HepG2 (cell line): ENCODE results near the gene FIBCD1. TPM values are rescaled to one million over a fixed set of nuclear protein-coding genes. Genes with fewer than 3 reads are reported as not detected.

Experiments
- ATAC-seq: fragments of 200-7000 bp; cut with Tn5 transposase; 3 replicates; pipeline ENCODE4 v1.9.1; 2020; ENCODE audit warnings: mild to moderate bottlenecking, moderate library complexity
- BruUV-seq: library from RNA; stranded (reverse); fragments of 400-500 nt; replicated peaks from 2 replicates; lab custom pipeline; 2021; lab: Mats Ljungman, UMichigan
- CTCF ChIA-PET: fragments of 300-600 bp; formaldehyde crosslinking; extraction: SDS; loops from one replicate; lab custom pipeline; 2021; ENCODE audit warnings: low total read pairs, inconsistent platforms, low intra/inter-chr PET ratio; lab: Yijun Ruan, JAX
- POLR2A ChIA-PET: fragments of 350-600 bp; sonication (Branson Sonifier 250); formaldehyde crosslinking; loops from one replicate; lab custom pipeline; 2020; ENCODE audit warnings: antibody characterized with exemption, inconsistent platforms; lab: Yijun Ruan, JAX
- DNase-seq: peaks from one replicate; pipeline ENCODE4 v3.0.0-alpha.2; 2015; ENCODE audit warnings: low spot score
- FAIRE-seq: peaks from 3 replicates; lab custom pipeline; 2011; peaks lifted over from hg19 to GRCh38; lab: Jason Lieb, UNC
- H2AFZ ChIP-seq: one replicate; pipeline ENCODE4 v1.6.1; 2011; ENCODE audit warnings: low read length, inconsistent platforms
- H3K27ac ChIP-seq: fragments of 300-600 bp; 3 replicates; pipeline ENCODE4 v1.8.0; 2011; ENCODE audit warnings: mixed run types, mild to moderate bottlenecking, mixed read lengths, low read length, inconsistent platforms; ENCODE audit not compliant: insufficient read depth; ENCODE audit errors: extremely low read length
- H3K27me3 ChIP-seq, 2 experiments: fragments of 200-600 bp in 1 of 2; 2 replicates in 1 of 2; 3 replicates in 1 of 2; pipeline versions ENCODE4 v1.6.0 to v1.8.0; 2011; ENCODE audit warnings: low read length in 2 of 2, mild to moderate bottlenecking in 2 of 2, moderate library complexity in 2 of 2, inconsistent platforms in 1 of 2; ENCODE audit not compliant: insufficient read depth in 2 of 2, control insufficient read depth in 1 of 2
- H3K36me3 ChIP-seq, 2 experiments: fragments of 200-600 bp in 1 of 2; replicated peaks in 1 of 2; 2 replicates in 1 of 2; 3 replicates in 1 of 2; pipeline versions ENCODE4 v1.5.1 to v1.8.0; 2011; ENCODE audit warnings: low read length in 2 of 2, inconsistent platforms in 1 of 2; ENCODE audit not compliant: insufficient read depth in 2 of 2, control insufficient read depth in 1 of 2
- H3K4me1 ChIP-seq: 2 replicates; pipeline ENCODE4 v1.5.1; 2012; ENCODE audit warnings: low read length, inconsistent platforms; ENCODE audit not compliant: insufficient read depth
- H3K4me2 ChIP-seq: 2 replicates; pipeline ENCODE4 v1.6.0; 2011; ENCODE audit warnings: low read depth, low read length, inconsistent platforms
- H3K4me3 ChIP-seq, 3 experiments: fragments of 200-600 bp in 1 of 3; sonication (generic), shearing (Covaris generic) in 1 of 3; replicated peaks in 1 of 3; 2 replicates each; pipeline ENCODE4 v1.5.1; 2011 to 2016; ENCODE audit warnings: low read length in 3 of 3, inconsistent platforms in 2 of 3, low read depth in 2 of 3, mild to moderate bottlenecking in 2 of 3, control low read depth in 1 of 3, mixed read lengths in 1 of 3; ENCODE audit not compliant: insufficient read depth in 1 of 3
- H3K79me2 ChIP-seq: one replicate; pipeline ENCODE4 v1.6.1; 2011; ENCODE audit warnings: low read length, inconsistent platforms; ENCODE audit not compliant: insufficient read depth
- H3K9ac ChIP-seq: 2 replicates; pipeline ENCODE4 v1.6.0; 2011; ENCODE audit warnings: mild to moderate bottlenecking, low read depth, low read length, inconsistent platforms; ENCODE audit not compliant: insufficient read depth
- H3K9me3 ChIP-seq: 2 replicates; pipeline ENCODE4 v1.5.1; 2012; ENCODE audit warnings: mild to moderate bottlenecking, low read length
- H4K20me1 ChIP-seq: 2 replicates; pipeline ENCODE4 v1.6.0; 2011; ENCODE audit warnings: inconsistent platforms, mild to moderate bottlenecking, low read length, moderate library complexity; ENCODE audit not compliant: insufficient read depth
- GMEB1 ChIP-seq: sonication (generic); formaldehyde crosslinking; IDR thresholded peaks from 2 replicates; pipeline ENCODE4 v1.5.1; 2020; ENCODE audit warnings: missing genetic modification reagents, mild to moderate bottlenecking, borderline replicate concordance
- NAIF1 ChIP-seq: sonication (generic); formaldehyde crosslinking; IDR thresholded peaks from 2 replicates; pipeline ENCODE4 v1.5.0; 2020; ENCODE audit warnings: mild to moderate bottlenecking, missing genetic modification reagents, borderline replicate concordance
- NCOA2 ChIP-seq: sonication (generic); formaldehyde crosslinking; IDR thresholded peaks from 2 replicates; pipeline ENCODE4 v1.8.0; 2022; ENCODE audit warnings: inconsistent platforms
- NCOR1 ChIP-seq: fragments of 200-600 bp; sonication (generic); IDR thresholded peaks from 2 replicates; pipeline ENCODE4 v1.7.0; 2017; ENCODE audit warnings: antibody characterized with exemption, low read length, borderline replicate concordance
- RBAK ChIP-seq: sonication (generic); formaldehyde crosslinking; IDR thresholded peaks from 2 replicates; pipeline ENCODE4 v1.5.1; 2020; ENCODE audit warnings: mild to moderate bottlenecking, missing genetic modification reagents
- REL ChIP-seq: sonication (generic); formaldehyde crosslinking; conservative IDR thresholded peaks from 2 replicates; pipeline ENCODE4 v1.8.0; 2022; ENCODE audit warnings: mild to moderate bottlenecking, missing genetic modification reagents, moderate library complexity
- SIX4 ChIP-seq: sonication (generic); formaldehyde crosslinking; IDR thresholded peaks from 2 replicates; pipeline ENCODE4 v1.4.0; 2020; ENCODE audit warnings: missing genetic modification reagents
- SOX6 ChIP-seq, 2 experiments: fragments of 450-650 bp in 1 of 2; sonication (generic) in 1 of 2; formaldehyde crosslinking in 1 of 2; IDR thresholded peaks; 2 replicates each; pipeline versions ENCODE4 v1.4.0 to v1.6.1; 2017 to 2020; ENCODE audit warnings: antibody characterized with exemption in 1 of 2, mild to moderate bottlenecking in 1 of 2, missing genetic modification reagents in 1 of 2
- ZFP37 ChIP-seq: sonication (generic); formaldehyde crosslinking; IDR thresholded peaks from 2 replicates; pipeline ENCODE4 v1.4.0; 2020; ENCODE audit warnings: missing genetic modification reagents, borderline replicate concordance
- ZNF235 ChIP-seq: sonication (generic); formaldehyde crosslinking; IDR thresholded peaks from 2 replicates; pipeline ENCODE4 v1.8.1; 2023; ENCODE audit warnings: mild to moderate bottlenecking, missing genetic modification reagents, borderline replicate concordance
- ZNF331 ChIP-seq: sonication (generic); formaldehyde crosslinking; IDR thresholded peaks from 2 replicates; pipeline ENCODE4 v1.4.0; 2020; ENCODE audit warnings: missing genetic modification reagents
- ZNF367 ChIP-seq: sonication (generic); formaldehyde crosslinking; IDR thresholded peaks from 2 replicates; pipeline ENCODE4 v1.4.0; 2020; ENCODE audit warnings: missing genetic modification reagents, borderline replicate concordance
- ZNF615 ChIP-seq: sonication (generic); formaldehyde crosslinking; IDR thresholded peaks from 2 replicates; pipeline ENCODE4 v1.5.0; 2020; ENCODE audit warnings: mild to moderate bottlenecking, missing genetic modification reagents, borderline replicate concordance
- ZNF768 ChIP-seq: sonication (generic); formaldehyde crosslinking; IDR thresholded peaks from 2 replicates; pipeline ENCODE4 v1.4.0; 2020; ENCODE audit warnings: missing genetic modification reagents
- ZNF790 ChIP-seq: sonication (generic); formaldehyde crosslinking; IDR thresholded peaks from 2 replicates; pipeline ENCODE4 v1.8.0; 2022; ENCODE audit warnings: missing genetic modification reagents, mild to moderate bottlenecking, borderline replicate concordance
- WGBS: methylation state at CpG from one replicate; pipeline ENCODE4 v1.1.6; 2017; ENCODE audit warnings: low lambda C conversion rate; 5-methylcytosine and 5-hydroxymethylcytosine counted together
- in situ Hi-C: cut with HindIII; loops from 2 replicates; pipeline ENCODE4 v1.10.0; 2017; ENCODE audit warnings: low pct_unique_long_range_greater_than_20kb; ENCODE audit not compliant: extremely low pct_ligation_motif_present
- intact Hi-C: fragments of 100-400 bp; cut with micrococcal nuclease; formaldehyde crosslinking; loops from one replicate; pipeline ENCODE4 v1.10.0; 2022; ENCODE audit not compliant: unreplicated experiment
- polyA plus RNA-seq, 8 experiments: library from polyadenylated mRNA; depleted of rRNA in 3 of 8; stranded (reverse) in 7 of 8; unstranded in 1 of 8; fragments of >200 nt; fragmentation: Illumina TruSeq in 4 of 8; extraction: Trizol in 4 of 8; gene quantifications; 2 replicates each; pipeline versions ENCODE4 v1.2.1 to v1.2.3, GENCODE V29; 2011 to 2016; ENCODE audit warnings: low read depth in 4 of 8, missing spikeins in 1 of 8, mixed read lengths in 1 of 8; ENCODE audit not compliant: insufficient read depth in 1 of 8
- total RNA-seq, 5 experiments: library from RNA; depleted of rRNA; stranded (reverse); fragments of >200 nt; fragmentation: Illumina TruSeq; extraction: Trizol; gene quantifications; 2 replicates each; pipeline ENCODE4 v1.2.3, GENCODE V29; 2016; ENCODE audit warnings: low read depth in 1 of 5
- TF ChIP-seq, protein P1 (sequence below): sonication (generic); formaldehyde crosslinking; IDR thresholded peaks from 2 replicates; pipeline ENCODE4 v1.5.1; 2020; ENCODE audit warnings: mild to moderate bottlenecking, missing genetic modification reagents, moderate library complexity
- TF ChIP-seq, protein P2 (sequence below): sonication (generic); formaldehyde crosslinking; IDR thresholded peaks from 2 replicates; pipeline ENCODE4 v1.5.0; 2020; ENCODE audit warnings: missing genetic modification reagents, mild to moderate bottlenecking, borderline replicate concordance

Gene FIBCD1
- total and polyA plus RNA-seq, 2 of the 13 experiments (the other 11 are each of a cell fraction or from before 2014, with no cell fraction given): 0.55 to 0.89 TPM

- Histone ChIP-seq H2AFZ (no peak overlapping the region), H4K20me1 (no peaks in the 10 kb centered on the region), H3K9ac (no peak overlapping the region), H3K36me3 (no peaks in the 10 kb centered on the region), H3K4me2 (no peak overlapping the region), H3K9me3 (no peaks in the 10 kb centered on the region), H3K4me3 (no peak overlapping the region), H3K79me2 (no peaks in the 10 kb centered on the region), H3K4me1 (peaks cover 33% of the 10 kb centered on the region), H3K27ac (no peak overlapping the region), H3K27me3 (peaks cover 17 to 95% of the 10 kb centered on the region in 2 experiments)
- DNase-seq: no peak
- intact Hi-C loops (no loop called here), in situ Hi-C loops (no loop called here)
- FAIRE-seq: no peak
- POLR2A ChIA-PET: no interaction called here
- WGBS: 27% methylated on average over 15 of the region's 36 CpGs
- BruUV-seq: no TSS peak
- ATAC-seq: peak; percentile 4; the same call in 1 of the 3 replicates
- CTCF ChIA-PET: no interaction called here
- TF ChIP-seq ZNF331 (CRISPR knock-in tag) (no peak), ZNF235 (CRISPR knock-in tag) (no peak), ZNF790 (no peak), REL (no peak), ZNF615 (CRISPR knock-in tag) (no peak), RBAK (no peak), ZFP37 (CRISPR knock-in tag) (no peak), ZNF768 (CRISPR knock-in tag) (peak; percentile 14; the same call in 1 of the 2 replicates), SIX4 (CRISPR knock-in tag) (no peak), GMEB1 (CRISPR knock-in tag) (no peak), NCOA2 (CRISPR knock-in tag) (no peak), SOX6 (IDR thresholded peaks at IDR 0.05) (no peak), SOX6 (CRISPR knock-in tag; IDR thresholded peaks at IDR 0.05) (no peak), NCOR1 (no peak), ZNF367 (CRISPR knock-in tag) (no peak), NAIF1 (no peak)
- TF ChIP-seq, protein P1, sequence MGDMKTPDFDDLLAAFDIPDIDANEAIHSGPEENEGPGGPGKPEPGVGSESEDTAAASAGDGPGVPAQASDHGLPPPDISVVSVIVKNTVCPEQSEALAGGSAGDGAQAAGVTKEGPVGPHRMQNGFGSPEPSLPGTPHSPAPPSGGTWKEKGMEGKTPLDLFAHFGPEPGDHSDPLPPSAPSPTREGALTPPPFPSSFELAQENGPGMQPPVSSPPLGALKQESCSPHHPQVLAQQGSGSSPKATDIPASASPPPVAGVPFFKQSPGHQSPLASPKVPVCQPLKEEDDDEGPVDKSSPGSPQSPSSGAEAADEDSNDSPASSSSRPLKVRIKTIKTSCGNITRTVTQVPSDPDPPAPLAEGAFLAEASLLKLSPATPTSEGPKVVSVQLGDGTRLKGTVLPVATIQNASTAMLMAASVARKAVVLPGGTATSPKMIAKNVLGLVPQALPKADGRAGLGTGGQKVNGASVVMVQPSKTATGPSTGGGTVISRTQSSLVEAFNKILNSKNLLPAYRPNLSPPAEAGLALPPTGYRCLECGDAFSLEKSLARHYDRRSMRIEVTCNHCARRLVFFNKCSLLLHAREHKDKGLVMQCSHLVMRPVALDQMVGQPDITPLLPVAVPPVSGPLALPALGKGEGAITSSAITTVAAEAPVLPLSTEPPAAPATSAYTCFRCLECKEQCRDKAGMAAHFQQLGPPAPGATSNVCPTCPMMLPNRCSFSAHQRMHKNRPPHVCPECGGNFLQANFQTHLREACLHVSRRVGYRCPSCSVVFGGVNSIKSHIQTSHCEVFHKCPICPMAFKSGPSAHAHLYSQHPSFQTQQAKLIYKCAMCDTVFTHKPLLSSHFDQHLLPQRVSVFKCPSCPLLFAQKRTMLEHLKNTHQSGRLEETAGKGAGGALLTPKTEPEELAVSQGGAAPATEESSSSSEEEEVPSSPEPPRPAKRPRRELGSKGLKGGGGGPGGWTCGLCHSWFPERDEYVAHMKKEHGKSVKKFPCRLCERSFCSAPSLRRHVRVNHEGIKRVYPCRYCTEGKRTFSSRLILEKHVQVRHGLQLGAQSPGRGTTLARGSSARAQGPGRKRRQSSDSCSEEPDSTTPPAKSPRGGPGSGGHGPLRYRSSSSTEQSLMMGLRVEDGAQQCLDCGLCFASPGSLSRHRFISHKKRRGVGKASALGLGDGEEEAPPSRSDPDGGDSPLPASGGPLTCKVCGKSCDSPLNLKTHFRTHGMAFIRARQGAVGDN: 0 out of 2 replicates have a peak, but pooled peaks have one; percentile 11
- TF ChIP-seq, protein P2, sequence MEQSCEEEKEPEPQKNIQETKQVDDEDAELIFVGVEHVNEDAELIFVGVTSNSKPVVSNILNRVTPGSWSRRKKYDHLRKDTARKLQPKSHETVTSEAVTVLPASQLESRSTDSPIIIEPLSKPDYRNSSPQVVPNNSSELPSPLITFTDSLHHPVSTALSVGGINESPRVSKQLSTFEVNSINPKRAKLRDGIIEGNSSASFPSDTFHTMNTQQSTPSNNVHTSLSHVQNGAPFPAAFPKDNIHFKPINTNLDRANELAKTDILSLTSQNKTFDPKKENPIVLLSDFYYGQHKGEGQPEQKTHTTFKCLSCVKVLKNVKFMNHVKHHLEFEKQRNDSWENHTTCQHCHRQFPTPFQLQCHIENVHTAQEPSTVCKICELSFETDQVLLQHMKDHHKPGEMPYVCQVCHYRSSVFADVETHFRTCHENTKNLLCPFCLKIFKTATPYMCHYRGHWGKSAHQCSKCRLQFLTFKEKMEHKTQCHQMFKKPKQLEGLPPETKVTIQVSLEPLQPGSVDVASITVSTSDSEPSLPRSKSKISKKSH (CRISPR knock-in tag): no peak
Observed at GRCh38 chr9:130929571-130930038, 9.4 kb downstream of the FIBCD1 start.
